HepG2 (cell line): ENCODE measurements around the gene PSMA7. TPM values are rescaled to one million over a fixed set of nuclear protein-coding genes. Genes with fewer than 3 reads are reported as not detected.

ENCODE experiments used
- ATAC-seq: fragments of 200-7000 bp; cut with Tn5 transposase; 3 replicates; pipeline ENCODE4 v1.9.1; 2020; ENCODE audit warnings: mild to moderate bottlenecking, moderate library complexity
- BruUV-seq: library from RNA; stranded (reverse); fragments of 400-500 nt; replicated peaks from 2 replicates; lab custom pipeline; 2021; lab: Mats Ljungman, UMichigan
- CTCF ChIA-PET: fragments of 300-600 bp; formaldehyde crosslinking; extraction: SDS; loops from one replicate; lab custom pipeline; 2021; ENCODE audit warnings: low total read pairs, inconsistent platforms, low intra/inter-chr PET ratio; lab: Yijun Ruan, JAX
- POLR2A ChIA-PET: fragments of 350-600 bp; sonication (Branson Sonifier 250); formaldehyde crosslinking; loops from one replicate; lab custom pipeline; 2020; ENCODE audit warnings: antibody characterized with exemption, inconsistent platforms; lab: Yijun Ruan, JAX
- DNase-seq: peaks from one replicate; pipeline ENCODE4 v3.0.0-alpha.2; 2015; ENCODE audit warnings: low spot score
- FAIRE-seq: peaks from 3 replicates; lab custom pipeline; 2011; peaks lifted over from hg19 to GRCh38; lab: Jason Lieb, UNC
- H2AFZ ChIP-seq: one replicate; pipeline ENCODE4 v1.6.1; 2011; ENCODE audit warnings: low read length, inconsistent platforms
- H3K27ac ChIP-seq: fragments of 300-600 bp; 3 replicates; pipeline ENCODE4 v1.8.0; 2011; ENCODE audit warnings: mixed run types, mild to moderate bottlenecking, mixed read lengths, low read length, inconsistent platforms; ENCODE audit not compliant: insufficient read depth; ENCODE audit errors: extremely low read length
- H3K27me3 ChIP-seq, 2 experiments: fragments of 200-600 bp in 1 of 2; 2 replicates in 1 of 2; 3 replicates in 1 of 2; pipeline versions ENCODE4 v1.6.0 to v1.8.0; 2011; ENCODE audit warnings: low read length in 2 of 2, mild to moderate bottlenecking in 2 of 2, moderate library complexity in 2 of 2, inconsistent platforms in 1 of 2; ENCODE audit not compliant: insufficient read depth in 2 of 2, control insufficient read depth in 1 of 2
- H3K36me3 ChIP-seq, 2 experiments: fragments of 200-600 bp in 1 of 2; replicated peaks in 1 of 2; 2 replicates in 1 of 2; 3 replicates in 1 of 2; pipeline versions ENCODE4 v1.5.1 to v1.8.0; 2011; ENCODE audit warnings: low read length in 2 of 2, inconsistent platforms in 1 of 2; ENCODE audit not compliant: insufficient read depth in 2 of 2, control insufficient read depth in 1 of 2
- H3K4me1 ChIP-seq: 2 replicates; pipeline ENCODE4 v1.5.1; 2012; ENCODE audit warnings: low read length, inconsistent platforms; ENCODE audit not compliant: insufficient read depth
- H3K4me2 ChIP-seq: 2 replicates; pipeline ENCODE4 v1.6.0; 2011; ENCODE audit warnings: low read depth, low read length, inconsistent platforms
- H3K4me3 ChIP-seq, 3 experiments: fragments of 200-600 bp in 1 of 3; sonication (generic), shearing (Covaris generic) in 1 of 3; replicated peaks in 1 of 3; 2 replicates each; pipeline ENCODE4 v1.5.1; 2011 to 2016; ENCODE audit warnings: low read length in 3 of 3, inconsistent platforms in 2 of 3, low read depth in 2 of 3, mild to moderate bottlenecking in 2 of 3, control low read depth in 1 of 3, mixed read lengths in 1 of 3; ENCODE audit not compliant: insufficient read depth in 1 of 3
- H3K79me2 ChIP-seq: one replicate; pipeline ENCODE4 v1.6.1; 2011; ENCODE audit warnings: low read length, inconsistent platforms; ENCODE audit not compliant: insufficient read depth
- H3K9ac ChIP-seq: 2 replicates; pipeline ENCODE4 v1.6.0; 2011; ENCODE audit warnings: mild to moderate bottlenecking, low read depth, low read length, inconsistent platforms; ENCODE audit not compliant: insufficient read depth
- H3K9me3 ChIP-seq: 2 replicates; pipeline ENCODE4 v1.5.1; 2012; ENCODE audit warnings: mild to moderate bottlenecking, low read length
- H4K20me1 ChIP-seq: 2 replicates; pipeline ENCODE4 v1.6.0; 2011; ENCODE audit warnings: inconsistent platforms, mild to moderate bottlenecking, low read length, moderate library complexity; ENCODE audit not compliant: insufficient read depth
- PCBP1 ChIP-seq: fragments of 200-400 bp; formaldehyde crosslinking; IDR thresholded peaks from 2 replicates; pipeline ENCODE4 v1.6.1; 2017; ENCODE audit warnings: mild to moderate bottlenecking, low read depth, low read length, borderline replicate concordance
- RBM22 ChIP-seq: fragments of 200-400 bp; formaldehyde crosslinking; optimal IDR thresholded peaks from 2 replicates; pipeline ENCODE3; 2017; ENCODE audit warnings: mild to moderate bottlenecking, low read length, moderate library complexity
- RFXANK ChIP-seq: IDR thresholded peaks from 2 replicates; pipeline ENCODE4 v1.6.1; 2016
- ZNF570 ChIP-seq: sonication (generic); formaldehyde crosslinking; IDR thresholded peaks from 2 replicates; pipeline ENCODE4 v1.4.0; 2020; ENCODE audit warnings: mild to moderate bottlenecking, missing genetic modification reagents, borderline replicate concordance
- WGBS: methylation state at CpG from one replicate; pipeline ENCODE4 v1.1.6; 2017; ENCODE audit warnings: low lambda C conversion rate; 5-methylcytosine and 5-hydroxymethylcytosine counted together
- in situ Hi-C: cut with HindIII; loops from 2 replicates; pipeline ENCODE4 v1.10.0; 2017; ENCODE audit warnings: low pct_unique_long_range_greater_than_20kb; ENCODE audit not compliant: extremely low pct_ligation_motif_present
- intact Hi-C: fragments of 100-400 bp; cut with micrococcal nuclease; formaldehyde crosslinking; loops from one replicate; pipeline ENCODE4 v1.10.0; 2022; ENCODE audit not compliant: unreplicated experiment
- polyA plus RNA-seq, 8 experiments: library from polyadenylated mRNA; depleted of rRNA in 3 of 8; stranded (reverse) in 7 of 8; unstranded in 1 of 8; fragments of >200 nt; fragmentation: Illumina TruSeq in 4 of 8; extraction: Trizol in 4 of 8; gene quantifications; 2 replicates each; pipeline versions ENCODE4 v1.2.1 to v1.2.3, GENCODE V29; 2011 to 2016; ENCODE audit warnings: low read depth in 4 of 8, missing spikeins in 1 of 8, mixed read lengths in 1 of 8; ENCODE audit not compliant: insufficient read depth in 1 of 8
- total RNA-seq, 5 experiments: library from RNA; depleted of rRNA; stranded (reverse); fragments of >200 nt; fragmentation: Illumina TruSeq; extraction: Trizol; gene quantifications; 2 replicates each; pipeline ENCODE4 v1.2.3, GENCODE V29; 2016; ENCODE audit warnings: low read depth in 1 of 5

The PSMA7 gene
- total and polyA plus RNA-seq, 2 of the 13 experiments (the other 11 are each of a cell fraction or from before 2014, with no cell fraction given): 531 to 631 TPM

DNA sequence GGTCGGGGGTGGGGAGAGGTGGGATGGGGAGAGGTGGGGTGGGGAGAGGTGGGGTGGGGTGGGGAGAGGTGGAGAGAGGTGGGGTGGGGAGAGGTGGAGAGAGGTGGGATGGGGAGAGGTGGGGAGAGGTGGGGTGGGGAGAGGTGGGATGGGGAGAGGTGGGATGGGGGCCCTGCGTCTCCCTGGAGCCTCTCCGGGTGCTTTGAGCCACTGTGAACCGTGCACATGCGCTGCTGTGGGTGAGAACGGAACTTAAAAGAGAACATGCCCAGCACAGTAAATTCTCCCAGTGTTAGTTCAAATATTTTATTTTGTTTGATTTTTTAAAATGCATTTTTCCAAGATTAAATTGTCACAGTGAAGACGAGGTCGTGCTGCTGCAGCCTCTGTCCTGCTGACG is 17.1 kb upstream of the PSMA7 start:
- POLR2A ChIA-PET: no interaction called here
- Histone ChIP-seq H3K9me3 (no peaks in the 10 kb centered on the region), H3K4me1 (peaks cover 23% of the 10 kb centered on the region), H3K36me3 (peaks cover 51 to 75% of the 10 kb centered on the region in 2 experiments), H3K27me3 (no peaks in the 10 kb centered on the region), H3K79me2 (peaks cover 47% of the 10 kb centered on the region), H4K20me1 (peaks cover 17% of the 10 kb centered on the region), H3K27ac (no peak overlapping the region), H3K9ac (no peak overlapping the region), H2AFZ (no peak overlapping the region), H3K4me3 (no peak overlapping the region), H3K4me2 (no peak overlapping the region)
- BruUV-seq: no TSS peak
- no peak for DNase-seq
- intact Hi-C loops (no loop called here), in situ Hi-C loops (no loop called here)
- 96% methylated on average over 9 of the region's 9 CpGs for WGBS
- no peak for FAIRE-seq
- ATAC-seq: no peak
- CTCF ChIA-PET: no interaction called here
- peak; percentile 52; the same call in 1 of the 2 replicates for TF ChIP-seq PCBP1
- TF ChIP-seq ZNF570 (CRISPR knock-in tag): no peak

DNA sequence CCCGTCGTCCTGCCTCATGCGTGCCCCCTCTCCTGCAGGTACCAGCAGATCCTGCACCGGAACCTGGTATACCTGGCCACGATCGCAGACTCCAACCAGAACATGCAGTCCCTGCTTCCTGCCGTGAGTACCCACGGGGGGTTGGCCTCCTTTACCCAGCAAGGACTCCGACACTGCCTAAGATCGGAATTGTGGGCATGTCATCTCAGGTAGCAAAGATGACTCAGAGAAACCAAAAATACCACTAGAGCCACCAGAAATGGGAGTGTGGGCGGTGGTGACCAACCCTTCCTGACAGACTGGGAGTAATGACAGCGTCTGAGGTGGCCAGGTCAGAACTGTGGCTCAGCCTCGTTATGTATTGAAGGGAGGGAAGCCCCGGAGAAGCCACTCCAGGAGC is 16.6 kb upstream of the PSMA7 start:
- BruUV-seq: no TSS peak
- TF ChIP-seq RBM22 (peak; percentile 70), RFXANK (CRISPR knock-in tag) (no peak)
- H2AFZ ChIP-seq: no peak overlapping the region
- peaks cover 17% of the 10 kb centered on the region for H4K20me1 ChIP-seq
- H3K9ac ChIP-seq: no peak overlapping the region
- peaks cover 28% of the 10 kb centered on the region for H3K4me1 ChIP-seq
- WGBS: 93% methylated on average over 14 of the region's 14 CpGs
- peaks cover 51% of the 10 kb centered on the region for H3K79me2 ChIP-seq
- FAIRE-seq (no peak), ATAC-seq (no peak), DNase-seq (no peak)
- intact Hi-C loops (loop anchor here (5.0 kb wide), 1 partner anchor 38 kb away; the partner anchor contains the start of gene LSM14B), in situ Hi-C loops (no loop called here)
- H3K4me3 ChIP-seq: no peak overlapping the region
- peaks cover 47 to 71% of the 10 kb centered on the region in 2 experiments for H3K36me3 ChIP-seq
- no peaks in the 10 kb centered on the region for H3K9me3 ChIP-seq
- ChIA-PET POLR2A (no interaction called here), CTCF (no interaction called here)
- H3K27me3 ChIP-seq: no peaks in the 10 kb centered on the region
- no peak overlapping the region for H3K4me2 ChIP-seq
- no peak overlapping the region for H3K27ac ChIP-seq
